Mucosa of descending colon (tissue), 3 donors: ENCODE data around the gene OPN1MW3. TPM values are rescaled to one million over a fixed set of nuclear protein-coding genes. Genes with fewer than 3 reads are reported as not detected.
"Not testable (repeated sequence)": the region's sequence is repeated elsewhere in the genome, so short reads cannot be mapped to it uniquely, and the experiment has no call there.

ENCODE experiments used
- ATAC-seq: fragments of 200-7000 bp; cut with Tn5 transposase; one replicate; pipeline ENCODE4 v1.9.1; 2020; ENCODE audit warnings: mild to moderate bottlenecking, moderate library complexity
- DNase-seq, 3 donors: peaks; one replicate each; pipeline ENCODE4 v3.0.0-alpha.2; 2020
- H3K36me3 ChIP-seq: fragments of 200-600 bp; one replicate; pipeline ENCODE4 v1.8.0; 2021; ENCODE audit warnings: low read depth, mild to moderate bottlenecking
- H3K4me1 ChIP-seq: fragments of 200-600 bp; one replicate; pipeline ENCODE4 v1.8.0; 2021; ENCODE audit warnings: low read depth, mild to moderate bottlenecking
- H3K4me3 ChIP-seq: fragments of 200-600 bp; one replicate; pipeline ENCODE4 v1.8.0; 2021; ENCODE audit warnings: mild to moderate bottlenecking
- H3K9me3 ChIP-seq: fragments of 200-600 bp; one replicate; pipeline ENCODE4 v1.8.0; 2021; ENCODE audit warnings: mild to moderate bottlenecking
- CTCF ChIP-seq: fragments of 200-600 bp; IDR thresholded peaks from one replicate; pipeline ENCODE4 v1.8.0; 2022; ENCODE audit warnings: antibody characterized with exemption, mild to moderate bottlenecking
- intact Hi-C, 2 donors: fragments of 100-400 bp; cut with DNase I in 1 of 2; cut with micrococcal nuclease in 1 of 2; formaldehyde crosslinking; loops; one replicate each; pipeline versions ENCODE4 v1.11.0 to v1.11.1; 2022; cut with DNase I, micrococcal nuclease
- total RNA-seq, 3 donors: library from RNA; stranded (reverse); fragmentation: NEBNext Ultra II Directional in 2 of 3; extraction: Animal tissue kit (Norgen Biotek cat#: 25700) in 2 of 3; gene quantifications; one replicate each; pipeline versions ENCODE4 v1.2.1 to v1.2.4, GENCODE V29; 2021 to 2023
- donor health status: DM: no; HTN: no; CAD: no; lungs with moderate emphysema.
- donor health status: DM: no; HTN: no; CAD: no.
- donor health status: DM: no; HTN: yes; CAD: no.

Gene OPN1MW3
- total RNA-seq, 3 donors from 2014 or later = not detected

DNA sequence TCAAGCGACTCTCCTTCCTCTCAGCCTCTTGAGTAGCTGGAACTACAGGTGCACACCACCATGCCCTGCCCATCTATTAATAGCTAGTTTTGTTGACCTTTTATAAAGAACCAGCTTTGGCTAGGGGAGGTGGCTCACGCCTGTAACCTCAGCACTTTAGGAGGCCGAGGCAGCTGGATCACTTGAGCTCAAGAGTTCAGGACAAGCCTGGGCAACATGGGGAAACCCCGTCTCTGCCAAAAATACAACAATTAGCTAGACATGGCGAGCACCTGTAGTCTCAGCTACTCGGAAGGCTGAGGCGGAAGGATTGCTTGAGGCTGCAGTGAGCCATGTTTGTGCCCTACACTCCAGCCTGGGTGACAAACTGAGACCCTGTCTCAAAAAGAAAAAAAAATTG lies 40.9 kb downstream of the OPN1MW3 start:
- H3K36me3 ChIP-seq = no peaks in the 10 kb centered on the region
- ATAC-seq (no peak), DNase-seq (no peak)
- no peak for TF ChIP-seq CTCF
- intact Hi-C loops = no loop called here
- no peaks in the 10 kb centered on the region for H3K4me1 ChIP-seq
- no peaks in the 10 kb centered on the region for H3K9me3 ChIP-seq
- H3K4me3 ChIP-seq = no peak overlapping the region

DNA sequence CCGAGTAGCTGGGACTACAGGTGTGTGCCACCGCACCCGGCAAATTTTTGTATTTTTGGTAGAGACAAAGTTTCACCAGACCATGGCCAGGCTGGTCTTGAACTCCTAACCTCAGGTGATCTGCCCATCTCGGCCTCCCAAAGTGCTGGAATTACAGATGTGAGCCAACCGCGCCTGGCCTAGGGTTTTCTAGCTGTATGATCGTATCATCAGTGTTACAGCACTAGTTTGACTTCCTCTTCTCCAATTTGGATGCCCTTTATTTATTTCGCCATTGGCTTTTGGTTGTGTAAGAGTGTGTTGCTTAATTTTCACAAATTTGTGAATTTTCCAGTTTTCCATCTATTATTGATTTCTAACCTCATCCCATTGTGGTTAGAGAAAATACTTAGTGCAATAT lies 43.4 kb downstream of the OPN1MW3 start:
- ATAC-seq = no peak
- TF ChIP-seq CTCF = no peak
- intact Hi-C loops = no loop called here

GRCh38 chrX:154302998-154303397 lies 45.6 kb downstream of the OPN1MW3 start:
- ATAC-seq, DNase-seq, H3K4me3 ChIP-seq, intact Hi-C loops, H3K4me1 ChIP-seq, H3K9me3 ChIP-seq, H3K36me3 ChIP-seq: not testable (repeated sequence)

More for the DNA sequence above, 43.4 kb downstream of the OPN1MW3 start:
- no peak for DNase-seq
- no peaks in the 10 kb centered on the region for H3K4me1 ChIP-seq
- no peaks in the 10 kb centered on the region for H3K36me3 ChIP-seq
- H3K9me3 ChIP-seq = no peaks in the 10 kb centered on the region
- H3K4me3 ChIP-seq = no peak overlapping the region

DNA sequence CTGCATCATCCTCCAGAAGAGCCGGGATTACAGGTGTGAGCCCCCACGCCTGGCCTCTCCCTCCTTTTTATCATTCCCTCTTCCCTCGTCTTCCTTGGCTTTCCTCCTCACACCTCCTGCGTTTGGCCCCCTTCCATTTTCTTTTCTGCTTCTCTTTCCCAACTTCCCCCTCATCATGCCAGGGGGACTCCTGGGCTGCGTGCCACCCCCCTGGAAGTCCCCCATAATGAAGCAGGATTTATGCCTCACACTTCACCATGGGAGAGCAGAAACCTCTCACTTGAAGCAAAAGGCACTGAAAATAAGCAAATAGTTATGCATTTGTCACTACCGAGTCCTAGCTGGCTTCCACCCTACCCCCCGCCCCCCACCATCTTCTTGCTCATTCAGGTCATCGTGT lies 46.1 kb downstream of the OPN1MW3 start:
- ATAC-seq (no peak), DNase-seq (no peak)
- no peaks in the 10 kb centered on the region for H3K36me3 ChIP-seq
- no peak for TF ChIP-seq CTCF
- H3K4me1 ChIP-seq = no peaks in the 10 kb centered on the region
- no peak overlapping the region for H3K4me3 ChIP-seq
- no peaks in the 10 kb centered on the region for H3K9me3 ChIP-seq
- intact Hi-C loops = no loop called here

DNA sequence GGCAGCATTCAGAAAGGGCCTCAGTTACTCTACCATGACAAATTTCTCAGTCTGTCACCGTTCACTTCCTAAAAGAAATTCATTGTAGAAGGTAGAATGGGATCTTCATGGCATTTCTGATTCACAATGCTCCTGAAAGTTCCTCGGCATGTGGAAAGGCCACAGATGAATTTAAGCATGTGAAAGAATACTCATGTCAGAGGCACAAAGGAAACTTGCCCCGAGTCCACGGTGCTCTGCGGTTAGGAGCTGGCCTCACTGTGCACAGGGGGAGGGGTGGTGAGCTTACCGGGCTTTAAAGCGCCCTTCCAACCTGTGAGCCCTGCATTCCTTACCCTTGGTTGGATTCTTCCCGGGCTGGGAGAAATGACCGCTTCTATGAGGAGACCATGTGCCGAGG lies 47.5 kb downstream of the OPN1MW3 start:
- H3K9me3 ChIP-seq = no peaks in the 10 kb centered on the region
- H3K36me3 ChIP-seq = no peaks in the 10 kb centered on the region
- ATAC-seq = no peak
- no peaks in the 10 kb centered on the region for H3K4me1 ChIP-seq
- no peak overlapping the region for H3K4me3 ChIP-seq
- intact Hi-C loops = no loop called here
- no peak for DNase-seq
- no peak for TF ChIP-seq CTCF

GRCh38 chrX:154305541-154306205 lies 48.3 kb downstream of the OPN1MW3 start:
- Histone ChIP-seq H3K9me3 (no peaks in the 10 kb centered on the region), H3K36me3 (no peaks in the 10 kb centered on the region), H3K4me3 (no peak overlapping the region), H3K4me1 (no peaks in the 10 kb centered on the region)
- ATAC-seq (no peak), DNase-seq (no peak)
- no peak for TF ChIP-seq CTCF
- intact Hi-C loops = no loop called here
